Gastrocnemius medialis (tissue), 4 donors: Measurements from ENCODE around the gene ZNF789.

Source experiments
- CTCF ChIP-seq, 5 experiments: fragments of 450-650 bp in 3 of 5; fragments of 200-600 bp in 2 of 5; sonication (generic) in 2 of 5; IDR thresholded peaks in 4 of 5; conservative IDR thresholded peaks in 1 of 5; 1 replicate in 4 of 5; 2 replicates in 1 of 5; pipeline ENCODE4 v1.5.1; 2016 to 2019; ENCODE audit warnings: antibody characterized with exemption in 5 of 5, mild to moderate bottlenecking in 3 of 5, moderate library complexity in 3 of 5
- POLR2A ChIP-seq, 2 donors: fragments of 450-650 bp; IDR thresholded peaks; one replicate each; pipeline ENCODE4 v1.6.1; 2017; ENCODE audit warnings: antibody characterized with exemption in 2 of 2, mild to moderate bottlenecking in 2 of 2, moderate library complexity in 2 of 2

GRCh38 chr7:99433158-99433557, 39.5 kb upstream of the ZNF789 start:
- TF ChIP-seq CTCF (IDR thresholded peaks at IDR 0.05 in 4 of 5, conservative IDR thresholded peaks at IDR 0.05 in 1 of 5) (no peak), POLR2A (IDR thresholded peaks at IDR 0.05) (no peak)
